Fibroblast of skin of back (primary cell): ENCODE measurements around the gene GPX4.

Experiments
- DNase-seq: peaks from one replicate; pipeline ENCODE4 v3.0.0-alpha.2; 2013

The GPX4 gene

DNA sequence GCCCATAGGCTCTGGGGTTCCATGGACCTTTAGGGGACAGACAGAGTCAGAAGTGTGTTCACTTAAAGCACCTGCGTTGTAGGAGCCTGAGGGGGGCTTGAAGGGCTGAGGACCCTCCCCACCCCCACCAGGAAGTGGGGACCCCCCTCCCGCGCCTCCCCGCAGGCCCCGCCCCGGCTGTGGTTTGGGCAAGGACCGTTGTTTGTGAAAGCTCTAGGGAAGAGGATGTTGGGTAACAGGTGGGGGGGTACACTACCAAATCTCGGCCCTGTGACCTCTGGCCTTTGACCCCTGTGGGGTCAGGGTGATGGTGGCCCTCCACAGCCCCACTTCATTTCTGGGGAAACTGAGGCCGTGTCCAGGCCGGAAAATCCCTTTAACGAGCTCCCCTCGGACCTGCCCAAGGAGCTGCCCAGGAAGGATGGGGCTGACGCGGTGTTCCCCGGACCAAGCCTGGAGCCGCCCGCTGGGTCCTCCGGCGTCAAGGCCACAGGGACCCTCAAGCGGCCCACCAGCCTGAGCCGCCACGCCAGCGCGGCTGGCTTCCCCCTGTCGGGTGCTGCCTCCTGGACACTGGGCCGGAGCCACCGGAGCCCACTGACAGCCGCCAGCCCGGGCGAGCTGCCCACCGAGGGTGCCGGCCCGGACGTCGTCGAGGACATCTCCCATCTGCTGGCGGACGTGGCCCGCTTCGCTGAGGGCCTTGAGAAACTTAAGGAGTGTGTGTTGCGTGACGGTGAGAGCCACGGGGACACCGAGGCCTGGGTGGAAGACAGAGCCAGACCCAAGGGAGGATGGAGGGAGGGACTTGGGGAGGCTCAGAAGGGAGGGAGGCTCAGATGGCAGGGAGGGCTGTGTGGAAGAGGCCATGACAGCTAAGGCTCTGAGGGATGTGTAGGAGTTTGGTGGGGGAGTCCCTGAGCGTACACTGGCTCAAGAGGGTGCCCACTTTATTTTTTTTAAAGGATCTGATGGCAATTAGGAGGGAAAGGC, 35.5 kb upstream of the GPX4 start:
- DNase-seq = no peak

DNA sequence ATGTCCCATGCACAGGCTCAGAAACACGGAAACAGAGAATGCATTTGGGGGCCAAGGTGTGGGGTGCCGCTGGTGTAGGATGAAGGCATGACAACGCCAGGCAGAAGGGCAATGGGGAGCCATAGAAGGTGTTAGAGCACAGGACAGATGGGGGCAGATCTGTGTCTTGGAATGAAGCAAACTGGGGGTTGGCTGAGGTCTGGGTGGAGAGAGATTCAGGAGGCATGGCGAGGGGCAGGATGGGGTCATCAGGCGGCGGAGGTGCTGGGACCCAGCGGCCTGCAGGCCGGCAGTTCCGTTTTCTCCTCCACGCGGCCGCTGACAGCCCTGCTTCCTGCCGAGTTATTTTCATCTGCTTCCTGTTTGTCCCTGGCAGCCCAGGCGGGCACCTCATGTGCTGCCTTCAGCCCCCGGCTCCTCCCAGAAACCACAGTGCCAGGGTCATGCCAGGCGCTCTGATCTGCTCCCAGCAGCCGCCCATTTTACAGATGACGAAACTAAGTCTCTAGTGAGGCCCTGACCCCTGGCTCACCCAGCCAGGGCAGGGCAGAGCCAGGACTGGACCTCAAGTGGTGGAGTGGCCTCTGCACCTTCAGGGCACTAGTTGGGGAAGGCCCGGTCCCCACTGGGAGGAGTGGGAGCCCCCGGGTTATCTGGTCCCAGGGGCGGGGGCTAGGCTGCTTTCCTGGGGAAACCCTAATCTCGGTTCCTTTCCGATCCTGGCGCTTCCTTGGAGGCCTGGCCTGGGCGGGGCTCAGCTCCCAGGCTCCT, 34.6 kb upstream of the GPX4 start:
- DNase-seq = no peak

DNA sequence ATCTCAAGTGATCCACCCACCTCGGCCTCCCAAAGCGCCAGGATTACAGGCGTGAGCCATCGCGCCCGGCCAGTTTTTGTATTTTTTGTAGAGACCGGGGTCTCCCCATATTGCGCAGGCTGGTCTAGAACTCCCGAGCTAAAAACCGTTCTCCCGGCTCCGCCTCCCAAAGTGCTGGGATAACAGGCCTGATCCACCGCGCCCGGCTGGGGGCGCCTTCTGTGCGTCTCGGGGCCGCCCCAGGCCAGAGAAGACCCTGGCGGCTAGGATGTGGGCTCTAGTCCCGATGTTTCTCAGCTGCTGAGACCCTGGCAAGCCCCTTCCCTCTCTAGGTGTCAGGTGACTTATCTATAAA, 33.2 kb upstream of the GPX4 start:
- DNase-seq = no peak

DNA sequence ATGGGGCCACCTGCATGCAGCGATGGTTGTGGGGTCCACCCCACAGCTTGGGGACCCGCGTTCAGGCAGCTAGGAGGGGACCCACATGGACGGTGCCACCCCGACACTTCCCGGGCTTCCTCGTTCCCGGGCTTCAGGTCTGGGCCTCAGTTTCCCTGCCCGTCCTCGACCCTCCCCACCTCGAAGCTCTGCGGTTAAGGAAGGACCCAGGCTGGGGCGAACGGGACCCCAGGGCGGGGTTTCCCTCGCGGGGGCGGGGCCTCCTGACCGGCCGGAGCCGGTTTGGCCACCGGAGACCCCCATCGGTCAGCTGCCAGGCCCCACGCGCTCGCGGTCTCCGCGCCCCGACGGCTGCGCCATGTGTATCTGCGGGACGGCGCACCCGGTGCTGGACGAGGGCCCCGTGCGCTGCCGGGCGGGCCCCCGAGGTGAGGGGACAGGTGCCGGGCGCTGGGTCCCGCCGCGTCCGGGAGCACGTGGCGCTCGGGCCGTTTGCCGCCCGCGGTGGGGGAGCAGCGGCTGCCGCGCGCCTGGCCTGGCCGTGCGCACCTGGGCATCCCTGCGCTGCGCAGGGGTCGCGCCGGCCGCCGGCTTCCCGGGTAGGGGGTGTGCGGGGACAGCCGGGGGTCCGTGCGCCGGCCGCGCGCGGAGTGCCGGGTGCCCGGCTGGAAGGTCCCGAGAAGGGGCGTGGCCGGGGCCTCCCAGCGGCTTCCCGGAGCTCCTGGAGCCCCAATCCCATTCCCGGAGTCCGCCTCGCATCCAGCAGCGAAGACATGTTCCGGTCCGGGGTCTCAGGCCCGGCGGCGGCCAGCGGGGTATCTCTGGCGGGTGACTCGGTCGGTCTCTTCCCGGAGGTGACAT, 32.6 kb upstream of the GPX4 start:
- no peak for DNase-seq

DNA sequence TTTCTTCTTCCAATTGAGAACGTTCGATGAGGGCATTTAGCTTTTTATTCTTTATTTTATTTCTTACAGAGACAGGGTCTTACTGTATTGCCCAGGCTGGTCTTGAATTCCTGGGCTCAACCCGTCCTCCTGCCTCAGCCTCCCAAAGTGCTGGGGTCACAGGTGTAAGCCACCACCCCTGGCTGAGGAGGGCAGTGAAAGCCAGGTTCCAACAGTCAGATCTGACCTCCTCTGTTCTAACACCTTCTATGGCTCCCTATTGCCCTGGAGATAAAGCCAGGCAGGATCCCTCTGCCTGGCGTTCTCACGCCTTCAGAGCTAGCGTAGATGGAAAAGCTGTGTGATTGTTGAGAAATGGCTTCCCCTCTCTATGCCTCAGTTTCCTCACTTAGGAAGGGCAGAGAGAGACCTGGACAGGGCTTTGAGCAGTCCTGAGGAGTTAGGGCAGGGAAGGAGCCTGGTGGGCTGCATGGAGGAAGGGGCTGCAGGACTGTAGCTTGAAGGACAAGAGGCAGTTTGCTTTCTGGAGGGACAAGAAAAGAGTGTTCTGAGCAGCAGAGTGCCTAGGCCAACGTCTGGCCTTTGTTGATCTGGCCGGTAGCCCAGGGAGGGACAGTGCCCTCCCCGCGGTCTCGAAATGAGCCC, 31.3 kb upstream of the GPX4 start:
- no peak for DNase-seq

DNA sequence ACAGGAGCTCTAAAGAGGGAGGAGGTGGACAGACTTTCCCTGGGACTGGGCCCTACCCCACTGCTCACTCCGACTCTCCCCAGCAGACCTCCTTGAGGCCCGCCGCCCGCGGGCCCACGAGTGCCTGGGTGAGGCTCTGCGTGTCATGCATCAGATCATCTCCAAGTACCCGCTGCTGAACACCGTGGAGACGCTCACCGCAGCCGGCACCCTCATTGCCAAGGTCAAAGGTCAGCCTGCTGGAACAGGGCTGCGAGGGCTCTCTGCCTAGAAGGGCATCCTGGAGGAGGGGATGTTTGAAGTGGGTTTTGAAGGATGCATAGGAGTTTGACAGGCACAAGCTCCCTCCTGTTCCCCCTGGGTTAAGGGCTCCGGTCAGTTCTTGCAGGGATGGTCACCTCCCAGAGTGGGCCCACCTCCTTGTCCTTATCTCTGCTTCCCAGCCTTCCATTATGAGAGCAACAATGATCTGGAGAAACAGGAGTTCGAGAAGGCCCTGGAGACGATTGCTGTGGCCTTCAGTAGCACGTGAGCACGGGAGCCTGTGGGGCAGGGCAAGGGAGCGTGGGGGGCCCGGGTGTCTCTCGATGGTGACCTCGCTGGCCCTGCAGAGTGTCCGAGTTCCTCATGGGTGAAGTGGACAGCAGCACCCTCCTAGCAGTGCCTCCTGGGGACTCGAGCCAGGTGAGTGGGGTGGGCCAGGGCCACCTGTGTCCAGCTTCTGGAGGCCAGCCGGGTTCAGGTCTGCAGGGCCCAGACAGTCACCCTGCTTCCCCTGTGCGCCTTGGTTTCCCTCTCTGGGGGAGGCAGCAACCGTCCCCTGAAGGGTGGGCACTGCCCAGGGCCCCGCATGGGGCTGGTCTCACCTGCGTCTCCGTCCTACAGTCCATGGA, 30.5 kb upstream of the GPX4 start:
- DNase-seq = no peak

DNA sequence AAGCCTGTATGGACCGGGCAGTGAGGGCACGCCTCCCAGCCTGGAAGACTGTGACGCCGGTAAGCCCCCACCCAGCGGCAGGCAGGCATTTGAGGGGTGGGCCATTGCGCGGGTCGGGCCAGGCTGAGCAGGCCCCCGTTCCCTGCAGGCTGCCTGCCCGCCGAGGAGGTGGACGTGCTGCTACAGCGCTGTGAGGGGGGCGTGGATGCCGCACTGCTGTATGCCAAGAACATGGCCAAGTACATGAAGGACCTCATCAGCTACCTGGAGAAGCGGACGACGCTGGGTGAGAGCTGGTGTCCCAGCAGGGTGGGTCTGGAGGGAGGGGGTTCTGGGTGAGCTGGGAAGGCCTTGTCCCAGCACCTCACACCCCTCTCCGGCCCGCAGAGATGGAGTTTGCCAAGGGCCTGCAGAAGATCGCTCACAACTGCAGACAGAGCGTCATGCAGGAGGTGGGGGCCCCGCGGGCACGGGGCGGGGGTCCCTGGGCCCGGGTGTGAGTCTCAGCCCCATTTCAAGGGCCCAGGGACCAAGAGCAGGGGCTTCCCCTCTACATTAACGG, 29.8 kb upstream of the GPX4 start:
- DNase-seq = no peak

DNA sequence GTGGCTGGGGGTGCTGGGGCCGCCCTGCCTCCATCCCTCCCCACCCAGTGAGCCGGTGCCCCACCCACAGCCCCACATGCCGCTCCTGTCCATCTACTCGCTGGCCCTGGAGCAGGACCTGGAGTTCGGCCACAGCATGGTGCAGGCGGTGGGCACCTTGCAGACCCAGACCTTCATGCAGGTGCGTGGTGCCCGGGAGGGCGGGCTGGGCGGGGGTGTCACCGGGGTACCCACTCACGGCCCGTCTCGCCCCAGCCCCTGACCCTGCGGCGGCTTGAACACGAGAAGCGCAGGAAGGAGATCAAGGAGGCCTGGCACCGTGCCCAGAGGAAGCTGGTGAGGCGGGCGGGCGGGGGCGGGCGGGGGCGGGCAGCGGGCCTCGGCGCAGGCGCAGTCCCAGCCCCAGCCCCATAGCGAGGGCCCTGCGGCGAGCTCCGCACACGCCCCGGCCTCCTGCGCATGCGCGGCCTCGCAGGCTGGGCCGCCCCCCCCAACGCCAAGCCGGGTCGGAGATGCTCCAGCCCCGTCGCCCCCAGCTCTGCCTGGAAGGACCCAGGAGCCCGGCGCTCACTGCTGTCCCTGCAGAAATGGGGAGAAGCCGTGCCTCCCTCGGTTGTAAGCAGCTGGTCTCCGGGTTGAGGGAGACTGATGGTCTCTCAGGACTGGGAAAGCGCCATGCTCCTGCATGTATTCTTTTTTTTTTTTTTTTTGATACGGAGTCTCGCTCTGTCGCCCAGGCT, 29.1 kb upstream of the GPX4 start:
- no peak for DNase-seq

DNA sequence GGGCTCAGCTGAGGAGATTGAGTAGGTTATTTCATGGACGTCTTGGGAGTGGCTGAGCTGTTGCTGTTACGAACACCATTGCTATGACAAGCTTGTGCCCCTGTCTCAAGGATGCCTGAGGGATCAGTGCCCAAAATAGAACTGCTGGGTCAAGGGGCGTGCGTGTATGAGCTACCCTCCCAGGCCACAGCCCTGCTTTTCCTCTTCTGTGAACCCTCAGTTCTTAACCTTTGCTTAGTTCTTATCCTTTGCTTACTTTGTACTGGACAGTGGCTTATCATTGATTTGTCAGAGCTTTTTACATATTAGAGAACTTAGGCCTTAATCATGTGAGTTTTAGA, 27.8 kb upstream of the GPX4 start:
- no peak for DNase-seq

DNA sequence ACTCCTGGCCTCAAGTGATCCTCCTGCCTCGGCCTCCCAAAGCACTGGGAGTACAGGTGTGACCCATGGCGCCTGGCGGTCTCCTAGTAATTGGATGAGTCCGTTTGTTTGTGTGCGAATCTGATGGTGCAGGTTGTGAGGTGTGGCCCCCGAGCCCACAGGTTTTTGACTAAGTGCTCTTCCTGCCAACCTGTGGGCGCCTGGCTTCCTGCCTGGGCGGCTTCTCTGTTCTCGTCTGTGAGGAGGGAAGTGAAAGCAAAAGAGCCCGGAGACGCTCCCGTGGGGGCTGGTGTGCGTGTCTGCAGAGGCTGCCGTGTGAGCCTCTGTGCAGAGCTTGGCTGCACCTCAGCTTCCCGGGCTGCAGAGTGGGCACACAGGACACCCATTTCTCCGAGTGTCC, 26.8 kb upstream of the GPX4 start:
- no peak for DNase-seq

DNA sequence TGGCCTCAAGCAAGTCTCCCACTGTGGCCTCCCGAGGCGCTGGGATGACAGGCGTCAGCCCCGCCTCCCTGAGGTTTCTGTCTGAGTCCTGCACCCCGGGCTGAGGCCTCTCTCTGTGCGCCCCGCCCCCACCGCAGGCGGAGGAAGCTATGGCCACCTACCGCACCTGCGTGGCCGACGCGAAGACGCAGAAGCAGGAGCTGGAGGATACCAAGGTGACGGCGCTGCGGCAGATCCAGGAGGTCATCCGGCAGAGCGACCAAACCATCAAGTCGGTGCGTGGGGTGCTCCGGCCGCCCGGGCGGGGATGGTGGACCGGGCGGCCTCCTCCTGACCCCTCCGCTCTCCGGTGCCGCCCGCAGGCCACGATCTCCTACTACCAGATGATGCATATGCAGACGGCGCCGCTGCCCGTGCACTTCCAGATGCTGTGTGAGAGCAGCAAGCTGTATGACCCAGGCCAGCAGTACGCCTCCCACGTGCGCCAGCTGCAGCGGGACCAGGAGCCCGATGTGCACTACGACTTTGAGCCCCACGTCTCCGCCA, 24.2 kb upstream of the GPX4 start:
- no peak for DNase-seq

DNA sequence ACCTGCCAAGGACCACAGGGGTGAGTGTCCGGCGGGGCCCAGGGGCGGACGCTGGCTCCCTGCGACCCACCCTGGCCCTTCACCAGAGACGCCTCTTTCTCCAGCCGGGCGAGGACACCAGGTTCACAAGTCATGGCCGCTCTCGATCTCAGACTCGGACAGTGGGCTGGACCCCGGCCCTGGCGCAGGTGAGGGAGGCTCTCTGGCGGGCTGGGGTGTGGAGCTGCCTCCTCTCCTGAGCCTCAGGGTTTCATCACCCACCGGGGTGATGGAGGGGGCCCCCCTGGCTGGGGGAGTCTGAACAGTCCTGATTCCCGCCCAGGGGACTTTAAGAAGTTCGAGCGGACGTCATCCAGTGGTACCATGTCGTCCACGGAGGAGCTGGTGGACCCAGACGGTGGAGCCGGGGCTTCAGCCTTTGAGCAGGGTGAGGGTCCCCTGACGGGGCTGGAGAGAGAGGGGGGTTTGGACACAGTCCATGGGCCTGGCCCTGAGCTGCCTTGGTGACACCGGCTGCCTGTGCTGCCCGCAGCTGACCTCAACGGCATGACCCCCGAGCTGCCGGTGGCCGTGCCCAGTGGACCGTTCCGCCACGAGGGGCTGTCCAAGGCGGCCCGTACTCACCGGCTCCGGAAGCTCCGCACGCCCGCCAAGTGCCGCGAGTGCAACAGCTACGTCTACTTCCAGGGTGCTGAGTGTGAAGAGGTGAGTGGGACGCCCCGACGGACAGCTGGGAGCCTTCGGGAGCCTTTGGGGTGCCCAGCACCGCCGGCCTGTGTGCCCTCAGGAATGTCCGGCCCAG, 23.2 kb upstream of the GPX4 start:
- DNase-seq = no peak

DNA sequence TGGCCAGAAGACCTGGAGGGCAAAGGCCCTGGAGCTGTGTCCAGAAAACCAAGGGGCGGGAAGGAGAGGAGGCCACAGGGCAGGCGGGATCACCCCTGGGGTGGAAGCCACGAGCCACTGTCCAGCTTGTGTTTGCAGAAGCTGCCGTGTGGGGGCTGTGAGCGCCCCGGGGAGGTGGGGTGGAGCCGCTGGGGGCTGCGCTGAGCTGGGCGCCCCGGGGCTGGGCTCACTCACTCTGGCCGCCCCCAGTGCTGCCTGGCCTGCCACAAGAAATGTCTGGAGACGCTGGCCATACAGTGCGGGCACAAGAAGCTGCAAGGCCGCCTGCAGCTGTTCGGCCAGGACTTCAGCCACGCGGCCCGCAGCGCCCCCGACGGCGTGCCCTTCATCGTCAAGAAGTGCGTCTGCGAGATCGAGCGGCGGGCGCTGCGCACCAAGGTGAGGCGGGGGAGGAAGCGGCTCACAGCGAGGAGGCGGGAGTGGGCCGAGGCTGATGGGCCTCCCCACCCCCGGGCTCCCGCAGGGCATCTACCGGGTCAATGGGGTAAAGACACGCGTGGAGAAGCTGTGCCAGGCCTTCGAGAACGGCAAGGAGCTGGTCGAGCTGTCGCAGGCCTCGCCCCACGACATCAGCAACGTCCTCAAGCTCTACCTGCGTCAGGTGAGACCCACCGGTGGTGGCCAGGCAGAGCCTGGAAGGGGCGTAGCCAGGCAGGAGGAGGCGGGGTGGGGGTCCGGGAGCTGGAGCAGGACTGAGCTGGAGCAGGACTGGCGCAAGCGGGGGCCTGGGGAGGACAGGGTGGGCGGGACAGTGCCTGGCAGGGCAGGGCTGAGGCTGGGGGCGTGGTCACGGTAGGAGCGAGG, 22.3 kb upstream of the GPX4 start:
- no peak for DNase-seq

DNA sequence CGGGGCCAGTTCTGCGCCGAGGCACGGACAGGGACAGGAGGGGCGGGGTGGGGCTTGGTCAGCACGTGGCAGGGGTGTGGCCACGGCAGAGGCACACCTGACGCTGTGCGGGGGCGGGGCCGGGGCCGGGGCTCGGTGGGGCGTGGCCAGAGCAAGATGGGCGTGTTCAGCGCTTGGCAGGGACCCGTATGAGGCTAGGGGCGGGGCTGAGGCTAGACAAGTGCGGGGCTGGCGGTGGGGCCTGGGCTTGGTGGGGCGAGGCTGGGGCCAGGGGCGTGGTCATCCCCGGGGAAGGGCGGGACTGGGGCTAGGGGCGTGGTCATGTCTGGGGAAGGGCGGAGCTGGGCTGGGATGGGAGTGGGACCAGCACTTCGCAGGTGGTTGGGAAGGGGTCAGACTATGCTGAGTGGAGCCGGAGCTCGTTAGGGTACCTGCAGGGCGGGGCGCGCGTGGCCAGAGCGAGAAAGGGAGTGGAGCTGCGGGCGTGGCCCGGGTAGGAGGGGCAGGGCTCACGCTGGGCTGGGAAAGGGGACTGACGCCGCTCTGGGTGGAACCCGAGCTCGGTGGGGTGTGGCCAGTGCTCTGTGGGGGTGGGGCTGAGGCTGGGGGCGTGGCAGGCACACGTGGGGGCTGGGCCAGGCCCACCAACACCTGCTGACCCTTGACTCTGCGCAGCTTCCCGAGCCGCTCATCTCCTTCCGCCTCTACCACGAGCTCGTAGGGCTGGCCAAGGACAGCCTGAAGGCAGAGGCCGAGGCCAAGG, 21.4 kb upstream of the GPX4 start:
- DNase-seq = peak; percentile 19

DNA sequence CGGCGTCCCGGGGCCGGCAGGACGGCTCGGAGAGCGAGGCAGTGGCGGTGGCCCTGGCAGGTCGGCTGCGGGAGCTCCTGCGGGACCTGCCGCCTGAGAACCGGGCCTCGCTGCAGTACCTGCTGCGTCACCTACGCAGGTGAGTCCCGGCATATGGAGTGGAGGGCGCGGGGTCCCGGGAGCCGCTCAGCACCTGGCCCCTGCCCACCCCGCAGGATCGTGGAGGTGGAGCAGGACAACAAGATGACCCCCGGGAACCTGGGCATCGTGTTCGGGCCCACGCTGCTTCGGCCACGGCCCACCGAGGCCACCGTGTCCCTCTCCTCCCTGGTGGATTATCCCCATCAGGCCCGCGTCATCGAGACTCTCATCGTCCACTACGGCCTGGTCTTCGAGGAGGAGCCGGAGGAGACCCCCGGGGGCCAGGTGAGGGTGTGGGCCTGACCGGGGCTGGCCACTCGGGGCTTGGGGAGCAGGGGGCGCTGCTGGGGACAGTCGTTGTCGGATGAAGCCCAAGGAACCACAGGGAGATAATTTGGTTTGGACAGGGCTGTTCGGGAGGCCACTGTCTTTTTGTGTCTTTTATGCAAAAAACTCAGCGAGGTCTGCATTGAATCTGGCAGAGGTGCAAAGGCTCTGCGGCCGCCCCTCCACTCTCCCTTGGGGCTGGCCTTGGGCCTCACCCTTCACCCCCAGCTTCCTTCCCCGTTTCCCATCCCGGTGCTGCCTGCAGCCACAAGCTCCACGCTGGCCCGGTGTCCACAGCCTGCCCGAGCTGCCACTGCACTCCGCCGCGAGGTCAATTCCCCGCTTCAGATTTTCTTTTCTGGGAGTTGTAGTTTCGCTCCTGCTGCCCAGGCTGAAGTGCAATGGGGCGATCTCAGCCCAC, 20.6 kb upstream of the GPX4 start:
- no peak for DNase-seq
